Panc1 (cell line): ENCODE results near the gene VSTM2L. TPM values are rescaled to one million over a fixed set of nuclear protein-coding genes. Genes with fewer than 3 reads are reported as not detected.

Source experiments
- ATAC-seq: fragments of 200-7000 bp; cut with Tn5 transposase; 2 replicates; pipeline ENCODE4 v1.9.1; 2020; ENCODE audit warnings: mild to moderate bottlenecking, moderate library complexity
- BruUV-seq: library from RNA; stranded (reverse); fragments of 400-500 nt; replicated peaks from 2 replicates; lab custom pipeline; 2021; lab: Mats Ljungman, UMichigan
- CTCF ChIA-PET: fragments of 300-600 bp; sonication (Branson Sonifier 250); formaldehyde crosslinking; loops from one replicate; lab custom pipeline; 2022; ENCODE audit warnings: antibody characterized with exemption; lab: Charles Lee
- POLR2A ChIA-PET: fragments of 300-600 bp; sonication (Branson Sonifier 250); formaldehyde crosslinking; loops from one replicate; lab custom pipeline; 2022; ENCODE audit warnings: antibody characterized with exemption; lab: Charles Lee
- DNase-seq: peaks from one replicate; pipeline ENCODE4 v3.0.0-alpha.2; 2010; ENCODE audit warnings: low read depth, low spot score
- H3K27ac ChIP-seq: 2 replicates; pipeline ENCODE4 v1.5.1; 2011; ENCODE audit warnings: mild to moderate bottlenecking, low read length, inconsistent platforms
- H3K27me3 ChIP-seq: fragments of 200-500 bp; sonication (Bioruptor generic); 2 replicates; pipeline ENCODE4 v1.6.0; 2014; ENCODE audit warnings: low read length, inconsistent platforms; ENCODE audit not compliant: control insufficient read depth, insufficient read depth
- H3K36me3 ChIP-seq: fragments of 200-500 bp; sonication (Bioruptor generic); 2 replicates; pipeline ENCODE4 v1.5.1; 2014; ENCODE audit warnings: inconsistent platforms, mild to moderate bottlenecking, low read length, moderate library complexity; ENCODE audit not compliant: control insufficient read depth, insufficient read depth
- H3K4me1 ChIP-seq: 2 replicates; pipeline ENCODE4 v1.5.1; 2011; ENCODE audit warnings: inconsistent platforms, mild to moderate bottlenecking, low read length, moderate library complexity; ENCODE audit not compliant: control insufficient read depth, insufficient read depth
- H3K4me3 ChIP-seq, 2 experiments: 2 replicates each; pipeline ENCODE4 v1.5.1; 2011 to 2012; ENCODE audit warnings: low read depth in 2 of 2, low read length in 2 of 2, mild to moderate bottlenecking in 2 of 2, inconsistent platforms in 1 of 2, moderate library complexity in 1 of 2
- H3K9me3 ChIP-seq: fragments of 200-500 bp; sonication (Bioruptor generic); 2 replicates; pipeline ENCODE4 v1.5.1; 2014; ENCODE audit warnings: low read depth, mild to moderate bottlenecking, inconsistent platforms, low read length, moderate library complexity; ENCODE audit not compliant: control insufficient read depth, insufficient read depth
- CTCF ChIP-seq: fragments of 450-650 bp; IDR thresholded peaks from 2 replicates; pipeline ENCODE4 v1.5.1; 2017; ENCODE audit warnings: mild to moderate bottlenecking
- POLR2AphosphoS5 ChIP-seq: IDR thresholded peaks from 2 replicates; pipeline ENCODE4 v1.6.1; 2012; ENCODE audit warnings: mild to moderate bottlenecking, low read depth, low read length, moderate library complexity
- REST ChIP-seq, 2 experiments: IDR thresholded peaks; 2 replicates each; pipeline ENCODE4 v1.6.1; 2011 to 2012; ENCODE audit warnings: low read depth in 2 of 2, control low read depth in 1 of 2, low read length in 1 of 2, mild to moderate bottlenecking in 1 of 2, moderate library complexity in 1 of 2; ENCODE audit not compliant: insufficient read depth in 1 of 2
- SIN3A ChIP-seq: IDR thresholded peaks from 2 replicates; pipeline ENCODE4 v1.6.1; 2012; ENCODE audit warnings: low read depth, mild to moderate bottlenecking, low read length, moderate library complexity, borderline replicate concordance; ENCODE audit not compliant: insufficient read depth
- TCF7L2 ChIP-seq: IDR thresholded peaks from 2 replicates; pipeline ENCODE4 v1.6.1; 2011; ENCODE audit warnings: mild to moderate bottlenecking, low read depth, low read length, inconsistent platforms
- in situ Hi-C: cut with HindIII; loops from 2 replicates; pipeline ENCODE4 v1.10.0; 2016; ENCODE audit warnings: low sequenced_read_pairs, low pct_unique_long_range_greater_than_20kb
- intact Hi-C: fragments of 100-400 bp; cut with micrococcal nuclease; formaldehyde crosslinking; loops from one replicate; pipeline ENCODE4 v1.10.0; 2022; ENCODE audit not compliant: unreplicated experiment
- total RNA-seq: library from RNA; stranded (reverse); gene quantifications from one replicate; pipeline ENCODE4 v1.2.1, GENCODE V29; 2021; ENCODE audit not compliant: unreplicated experiment

The VSTM2L gene
- total RNA-seq, 1 experiment from 2014 or later = 16.0 TPM

- no peak overlapping the region for H3K4me3 ChIP-seq
- no TSS peak for BruUV-seq
- ChIA-PET CTCF (no interaction called here), POLR2A (no interaction called here)
- no peak overlapping the region for H3K27ac ChIP-seq
- no peaks in the 10 kb centered on the region for H3K27me3 ChIP-seq
- intact Hi-C loops = no loop called here
- no peaks in the 10 kb centered on the region for H3K36me3 ChIP-seq
- no peak for TF ChIP-seq TCF7L2
- TF ChIP-seq REST (IDR thresholded peaks at IDR 0.05; ENCODE audit: insufficient read depth in 1 of 2, low read depth in 2 of 2, low read length in 1 of 2) = no peak
- TF ChIP-seq POLR2AphosphoS5 = no peak
- ATAC-seq (no peak), DNase-seq (no peak)
- no peaks in the 10 kb centered on the region for H3K4me1 ChIP-seq
- no peaks in the 10 kb centered on the region for H3K9me3 ChIP-seq
- in situ Hi-C loops = no loop called here
These were observed 22.0 kb upstream of the VSTM2L start for GRCh38 chr20:37880726-37881591.

- POLR2A ChIA-PET = no interaction called here
- no TSS peak for BruUV-seq
- CTCF ChIA-PET = interaction anchor here (0.5 kb wide), 1 partner anchor 104 kb away, joined by 5 read pairs; no protein-coding TSS in a partner anchor
- Histone ChIP-seq H3K36me3 (no peaks in the 10 kb centered on the region), H3K9me3 (no peaks in the 10 kb centered on the region), H3K4me1 (no peaks in the 10 kb centered on the region), H3K4me3 (no peak overlapping the region), H3K27ac (no peak overlapping the region), H3K27me3 (no peaks in the 10 kb centered on the region)
- intact Hi-C loops = no loop called here
- no peak for ATAC-seq
- in situ Hi-C loops = no loop called here
- no peak for TF ChIP-seq TCF7L2
- TF ChIP-seq REST (IDR thresholded peaks at IDR 0.05; ENCODE audit: insufficient read depth in 1 of 2, low read depth in 2 of 2, low read length in 1 of 2) = no peak
- no peak for TF ChIP-seq CTCF
- TF ChIP-seq POLR2AphosphoS5 = no peak
- no peak for TF ChIP-seq SIN3A
- no peak for DNase-seq
These were observed 21.2 kb upstream of the VSTM2L start for GRCh38 chr20:37881601-37882343.
